H1 (cell line): ENCODE data around the gene RAMP1. TPM values are rescaled to one million over a fixed set of nuclear protein-coding genes. Genes with fewer than 3 reads are reported as not detected.

Experiments
- CTCF ChIA-PET: fragments of 300-600 bp; sonication (Branson Sonifier 250); formaldehyde crosslinking; loops from one replicate; lab custom pipeline; 2021; ENCODE audit not compliant: partially characterized antibody; lab: Charles Lee
- POLR2A ChIA-PET: fragments of 300-600 bp; sonication (Branson Sonifier 250); formaldehyde crosslinking; loops from one replicate; lab custom pipeline; 2021; ENCODE audit warnings: inconsistent platforms; ENCODE audit not compliant: partially characterized antibody; lab: Charles Lee
- DNase-seq, 2 experiments: peaks; one replicate each; pipeline versions ENCODE4 v3.0.0 to v3.0.0-alpha.2; 2010 to 2022; ENCODE audit warnings: low spot score in 2 of 2, low read depth in 1 of 2, mixed read lengths in 1 of 2
- FAIRE-seq: peaks from 2 replicates; lab custom pipeline; 2011; peaks lifted over from hg19 to GRCh38; lab: Jason Lieb, UNC
- H2AFZ ChIP-seq: 2 replicates; pipeline ENCODE4 v1.8.1; 2012; ENCODE audit warnings: low read length, inconsistent platforms
- H2AK5ac ChIP-seq: 2 replicates; pipeline ENCODE4 v1.6.1; 2013; ENCODE audit warnings: low read depth, low read length
- H2BK120ac ChIP-seq: replicated peaks from 2 replicates; pipeline ENCODE3; 2013; ENCODE audit warnings: low read depth, low read length, inconsistent platforms
- H2BK12ac ChIP-seq: 2 replicates; pipeline ENCODE4 v1.6.1; 2013; ENCODE audit warnings: low read depth, low read length
- H2BK15ac ChIP-seq: 2 replicates; pipeline ENCODE4 v1.6.1; 2013; ENCODE audit warnings: low read length
- H2BK20ac ChIP-seq: 2 replicates; pipeline ENCODE4 v1.6.1; 2013; ENCODE audit warnings: low read length
- H2BK5ac ChIP-seq: 2 replicates; pipeline ENCODE4 v1.6.1; 2013; ENCODE audit warnings: low read depth, low read length
- H3K14ac ChIP-seq: 2 replicates; pipeline ENCODE4 v1.6.1; 2013; ENCODE audit warnings: inconsistent platforms; ENCODE audit not compliant: insufficient read length
- H3K18ac ChIP-seq: 2 replicates; pipeline ENCODE4 v1.6.1; 2013; ENCODE audit warnings: low read length; ENCODE audit errors: extremely low read depth
- H3K23ac ChIP-seq: 2 replicates; pipeline ENCODE4 v1.6.1; 2013; ENCODE audit warnings: inconsistent platforms; ENCODE audit not compliant: insufficient read length
- H3K23me2 ChIP-seq: 2 replicates; pipeline ENCODE4 v1.6.1; 2013; ENCODE audit warnings: low read depth, low read length
- H3K27ac ChIP-seq: 2 replicates; pipeline ENCODE4 v1.6.1; 2011; ENCODE audit warnings: low read depth, low read length, inconsistent platforms
- H3K27me3 ChIP-seq, 4 experiments: replicated peaks in 1 of 4; 1 replicate in 1 of 4; 2 replicates in 3 of 4; pipeline versions ENCODE4 v1.6.1 to v1.8.1; 2011 to 2013; ENCODE audit warnings: low read length in 3 of 4, mild to moderate bottlenecking in 3 of 4, inconsistent platforms in 2 of 4, mixed read lengths in 2 of 4, moderate library complexity in 1 of 4; ENCODE audit not compliant: control insufficient read depth in 3 of 4, insufficient read depth in 3 of 4; ENCODE audit errors: extremely low read depth in 1 of 4
- H3K36me3 ChIP-seq, 4 experiments: 2 replicates each; pipeline versions ENCODE4 v1.6.1 to v1.8.1; 2011 to 2013; ENCODE audit warnings: mild to moderate bottlenecking in 4 of 4, low read length in 3 of 4, moderate library complexity in 2 of 4, control low read depth in 1 of 4, inconsistent platforms in 1 of 4; ENCODE audit not compliant: insufficient read depth in 4 of 4, control insufficient read depth in 2 of 4
- H3K4ac ChIP-seq: replicated peaks from 2 replicates; pipeline ENCODE3; 2013; ENCODE audit warnings: low read length, low read depth, mixed read lengths, inconsistent platforms; ENCODE audit not compliant: insufficient read length
- H3K4me1 ChIP-seq, 4 experiments: replicated peaks in 1 of 4; 1 replicate in 1 of 4; 2 replicates in 3 of 4; pipeline versions ENCODE4 v1.6.1 to v1.8.1; 2011 to 2013; ENCODE audit warnings: low read length in 3 of 4, inconsistent platforms in 2 of 4, mixed read lengths in 1 of 4; ENCODE audit not compliant: insufficient read depth in 4 of 4, control insufficient read depth in 3 of 4
- H3K4me2 ChIP-seq, 2 experiments: 2 replicates each; pipeline versions ENCODE4 v1.6.1 to v1.8.1; 2011 to 2013; ENCODE audit warnings: low read depth in 2 of 2, low read length in 2 of 2, control low read depth in 1 of 2, inconsistent platforms in 1 of 2, mild to moderate bottlenecking in 1 of 2; ENCODE audit not compliant: insufficient read depth in 1 of 2
- H3K4me3 ChIP-seq, 4 experiments: fragments of 200-600, 300-600 bp in 1 of 4; sonication (generic), shearing (Covaris generic), sonication (Bioruptor Twin) in 1 of 4; 2 replicates each; pipeline versions ENCODE4 v1.5.1 to v1.8.1; 2011 to 2016; ENCODE audit warnings: low read length in 4 of 4, low read depth in 3 of 4, control low read depth in 2 of 4, inconsistent platforms in 2 of 4, mild to moderate bottlenecking in 2 of 4, mixed read lengths in 1 of 4, moderate library complexity in 1 of 4; ENCODE audit not compliant: insufficient read depth in 2 of 4; ENCODE audit errors: extremely low read depth in 1 of 4
- H3K56ac ChIP-seq: replicated peaks from 2 replicates; pipeline ENCODE3; 2013; ENCODE audit warnings: low read depth, mild to moderate bottlenecking, mixed read lengths, low read length, inconsistent platforms; ENCODE audit not compliant: insufficient read length
- H3K79me1 ChIP-seq: 2 replicates; pipeline ENCODE4 v1.6.1; 2013; ENCODE audit warnings: low read depth, low read length, control low read depth
- H3K79me2 ChIP-seq, 2 experiments: 2 replicates each; pipeline versions ENCODE4 v1.6.1 to v1.8.1; 2012 to 2013; ENCODE audit warnings: low read length in 2 of 2, mild to moderate bottlenecking in 2 of 2, inconsistent platforms in 1 of 2; ENCODE audit not compliant: insufficient read depth in 2 of 2, control insufficient read depth in 1 of 2
- H3K9ac ChIP-seq, 4 experiments: replicated peaks in 1 of 4; 1 replicate in 1 of 4; 2 replicates in 3 of 4; pipeline versions ENCODE4 v1.6.1 to v1.8.1; 2011 to 2013; ENCODE audit warnings: low read depth in 3 of 4, low read length in 3 of 4, control low read depth in 2 of 4, mild to moderate bottlenecking in 2 of 4, moderate library complexity in 2 of 4, inconsistent platforms in 1 of 4; ENCODE audit errors: extremely low read depth in 1 of 4
- H3K9me3 ChIP-seq, 2 experiments: 2 replicates each; pipeline versions ENCODE4 v1.6.1 to v1.8.1; 2012 to 2013; ENCODE audit warnings: mild to moderate bottlenecking in 2 of 2, moderate library complexity in 2 of 2, control low read depth in 1 of 2, inconsistent platforms in 1 of 2, low read depth in 1 of 2, low read length in 1 of 2, mixed read lengths in 1 of 2; ENCODE audit not compliant: insufficient read depth in 2 of 2
- H4K20me1 ChIP-seq, 2 experiments: replicated peaks in 1 of 2; 2 replicates each; pipeline versions ENCODE3 to v1.8.1; 2011 to 2013; ENCODE audit warnings: inconsistent platforms in 2 of 2, low read length in 2 of 2, mild to moderate bottlenecking in 1 of 2; ENCODE audit not compliant: insufficient read depth in 2 of 2, control insufficient read depth in 1 of 2
- H4K5ac ChIP-seq: 2 replicates; pipeline ENCODE4 v1.6.1; 2013; ENCODE audit warnings: low read length, low read depth, mixed read lengths, inconsistent platforms; ENCODE audit not compliant: insufficient read length
- H4K8ac ChIP-seq: 2 replicates; pipeline ENCODE4 v1.8.0; 2013; ENCODE audit warnings: mild to moderate bottlenecking, moderate library complexity, low read length, inconsistent platforms; ENCODE audit not compliant: insufficient read depth; ENCODE audit errors: extremely low read depth
- H4K91ac ChIP-seq: replicated peaks from 2 replicates; pipeline ENCODE3; 2013; ENCODE audit warnings: low read length, mixed read lengths, inconsistent platforms; ENCODE audit not compliant: insufficient read length
- BACH1 ChIP-seq: IDR thresholded peaks from 2 replicates; pipeline ENCODE4 v1.6.1; 2012; ENCODE audit warnings: low read length, improper control_type of control experiment
- BRCA1 ChIP-seq: IDR thresholded peaks from 2 replicates; pipeline ENCODE4 v1.6.1; 2012; ENCODE audit warnings: low read depth, low read length, improper control_type of control experiment
- GABPA ChIP-seq: IDR thresholded peaks from 2 replicates; pipeline ENCODE4 v1.6.1; 2011; ENCODE audit warnings: mild to moderate bottlenecking, low read length, moderate library complexity, borderline replicate concordance; ENCODE audit not compliant: insufficient read depth
- HDAC2 ChIP-seq, 2 experiments: fragments of 300-600 bp in 1 of 2; sonication (generic) in 1 of 2; IDR thresholded peaks; 2 replicates each; pipeline ENCODE4 v1.6.1; 2011 to 2012; ENCODE audit warnings: low read depth in 2 of 2, low read length in 2 of 2, mild to moderate bottlenecking in 2 of 2, moderate library complexity in 2 of 2, borderline replicate concordance in 1 of 2, inconsistent platforms in 1 of 2
- JUN ChIP-seq: IDR thresholded peaks from 2 replicates; pipeline ENCODE4 v1.6.1; 2011; ENCODE audit warnings: low read depth, mild to moderate bottlenecking, improper control_type of control experiment, low read length
- KDM5A ChIP-seq: fragments of 200-600 bp; IDR thresholded peaks from 2 replicates; pipeline ENCODE4 v1.7.1; 2012; ENCODE audit warnings: mild to moderate bottlenecking, low read length, inconsistent platforms, mixed read lengths
- RFX5 ChIP-seq: IDR thresholded peaks from 2 replicates; pipeline ENCODE4 v1.6.1; 2011; ENCODE audit warnings: low read depth, low read length, improper control_type of control experiment, borderline replicate concordance
- SIRT6 ChIP-seq: IDR thresholded peaks from one replicate; pipeline ENCODE4 v1.7.1; 2012; ENCODE audit warnings: low read length, inconsistent platforms
- ZNF274 ChIP-seq: IDR thresholded peaks from 2 replicates; pipeline ENCODE4 v1.7.0; 2012; ENCODE audit warnings: low read length, borderline replicate concordance; ENCODE audit errors: extremely low read depth
- WGBS, 2 experiments: shearing (Covaris generic) in 1 of 2; methylation state at CpG; one replicate each; pipeline versions ENCODE4 v1.1.6 to v1.1.7; 2013 to 2015; ENCODE audit warnings: low lambda C conversion rate in 2 of 2, mixed read lengths in 2 of 2, inconsistent platforms in 1 of 2, low coverage in 1 of 2, missing lambda C conversion rate in 1 of 2; ENCODE audit not compliant: insufficient replicate concordance in 2 of 2, insufficient coverage in 1 of 2, insufficient read length in 1 of 2; ENCODE audit errors: extremely low coverage in 1 of 2, missing lambda C conversion rate in 1 of 2; 5-methylcytosine and 5-hydroxymethylcytosine counted together
- polyA plus RNA-seq, 7 experiments: library from polyadenylated mRNA; depleted of rRNA in 3 of 7; stranded (reverse) in 5 of 7; unstranded in 2 of 7; fragments of >200 nt in 5 of 7; fragments of 200-250 nt in 2 of 7; gene quantifications; 1 replicate in 5 of 7; 2 replicates in 1 of 7; 4 replicates in 1 of 7; pipeline versions ENCODE4 v1.2.1 to v1.2.3, GENCODE V29; 2011 to 2013; ENCODE audit warnings: missing spikeins in 2 of 7, mixed read lengths in 2 of 7
- total RNA-seq: library from RNA; stranded (reverse); fragmentation: NEBNext Ultra II Directional; extraction: Animal tissue kit (Norgen Biotek cat#: 25700); gene quantifications from 2 replicates; pipeline ENCODE4 v1.2.1, GENCODE V29; 2021

RAMP1 gene
- total and polyA plus RNA-seq, 2 of the 8 experiments (the other 6 are each of a cell fraction or from before 2014, with no cell fraction given) = 0.65 to 4.3 TPM

DNA sequence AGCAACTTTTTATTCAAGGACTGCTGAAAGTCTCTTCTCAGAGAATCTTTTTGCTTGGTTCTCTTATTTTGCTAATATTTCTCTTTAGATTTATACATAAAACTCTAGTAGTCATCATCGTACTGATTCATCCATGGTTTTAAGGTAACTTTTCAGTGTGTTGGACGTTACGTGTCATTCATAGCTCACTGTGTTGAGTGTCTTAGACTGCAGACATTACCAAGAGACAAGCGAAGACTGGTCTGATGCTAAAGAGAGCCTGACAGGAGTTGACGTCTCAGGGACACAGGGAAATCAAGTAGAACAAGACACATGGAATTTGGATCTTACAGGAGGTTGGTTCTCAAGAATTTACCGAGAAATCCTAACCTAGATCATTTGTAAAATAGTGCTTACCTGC is 35.3 kb upstream of the RAMP1 start:
- no peak overlapping the region for H2BK12ac ChIP-seq
- DNase-seq (no peak), FAIRE-seq (no peak)
- H3K4me1 ChIP-seq = no peaks in the 10 kb centered on the region
- POLR2A ChIA-PET = no interaction called here
- no peak overlapping the region for H3K23ac ChIP-seq
- H4K5ac ChIP-seq = no peak overlapping the region
- no peak overlapping the region for H3K56ac ChIP-seq
- no peak overlapping the region for H3K4me3 ChIP-seq
- no peak overlapping the region for H3K27ac ChIP-seq
- H3K18ac ChIP-seq = no peak overlapping the region
- no peaks in the 10 kb centered on the region for H3K23me2 ChIP-seq
- 87% methylated on average over 6 of the region's 6 CpGs; no CpG with 5 or more reads in 1 of the 2 experiments for WGBS, 2 experiments
- H4K8ac ChIP-seq = no peak overlapping the region
- H4K91ac ChIP-seq = no peak overlapping the region
- no peak overlapping the region for H2BK5ac ChIP-seq
- no peaks in the 10 kb centered on the region for H3K9me3 ChIP-seq
- no peaks in the 10 kb centered on the region for H3K79me1 ChIP-seq
- H2BK120ac ChIP-seq = no peak overlapping the region
- H3K79me2 ChIP-seq = no peaks in the 10 kb centered on the region
- no peak overlapping the region for H3K9ac ChIP-seq
- no peak overlapping the region for H2BK15ac ChIP-seq
- no peaks in the 10 kb centered on the region for H3K27me3 ChIP-seq
- H3K4me2 ChIP-seq = no peak overlapping the region
- H3K14ac ChIP-seq = no peak overlapping the region
- no peak for TF ChIP-seq HDAC2 (IDR thresholded peaks at IDR 0.05; ENCODE audit: borderline replicate concordance in 1 of 2, low read depth in 2 of 2, low read length in 2 of 2)
- TF ChIP-seq KDM5A = no peak
- no peak for TF ChIP-seq RFX5
- TF ChIP-seq ZNF274 = no peak
- no peak for TF ChIP-seq BRCA1
- no peak for TF ChIP-seq SIRT6
- TF ChIP-seq GABPA = no peak
- TF ChIP-seq JUN = no peak
- no peak for TF ChIP-seq BACH1
- no peaks in the 10 kb centered on the region for H3K36me3 ChIP-seq
- H3K4ac ChIP-seq = no peak overlapping the region
- H2AFZ ChIP-seq = no peak overlapping the region
- CTCF ChIA-PET = no interaction called here
- H2AK5ac ChIP-seq = no peak overlapping the region
- no peak overlapping the region for H2BK20ac ChIP-seq
- no peaks in the 10 kb centered on the region for H4K20me1 ChIP-seq
